Endothelial cell of umbilical vein (primary cell): ENCODE data around the gene CYTH1. TPM values are rescaled to one million over a fixed set of nuclear protein-coding genes. Genes with fewer than 3 reads are reported as not detected.

Experiments
- BruUV-seq: library from RNA; stranded (reverse); fragments of 400-500 nt; replicated peaks from 2 replicates; lab custom pipeline; 2021; lab: Mats Ljungman, UMichigan
- CTCF ChIA-PET: fragments of 300-600, 350-600 bp; sonication (Branson Sonifier 250); formaldehyde crosslinking; loops from one replicate; lab custom pipeline; 2021; ENCODE audit warnings: antibody characterized with exemption, inconsistent platforms; lab: Charles Lee
- POLR2A ChIA-PET: fragments of 300-600, 350-600 bp; sonication (Branson Sonifier 250); formaldehyde crosslinking; loops from one replicate; lab custom pipeline; 2021; ENCODE audit warnings: antibody characterized with exemption, inconsistent platforms; lab: Charles Lee
- DNase-seq: peaks from one replicate; pipeline ENCODE4 v3.0.0-alpha.2; 2011; ENCODE audit warnings: low read depth, low spot score
- FAIRE-seq: peaks from 2 replicates; lab custom pipeline; 2011; peaks lifted over from hg19 to GRCh38; lab: Jason Lieb, UNC
- H2AFZ ChIP-seq: 2 replicates; pipeline ENCODE4 v1.6.0; 2012; ENCODE audit warnings: low read depth, low read length, control low read depth, inconsistent platforms
- H3K27ac ChIP-seq: 2 replicates; pipeline ENCODE4 v1.5.1; 2011; ENCODE audit warnings: low read depth, mild to moderate bottlenecking, control low read depth, low read length, moderate library complexity; ENCODE audit not compliant: insufficient read depth
- H3K27me3 ChIP-seq, 2 experiments: 2 replicates each; pipeline versions ENCODE4 v1.6.0 to v1.6.1; 2011; ENCODE audit warnings: low read length in 2 of 2, mixed read lengths in 1 of 2; ENCODE audit not compliant: control insufficient read depth in 2 of 2, insufficient read depth in 2 of 2
- H3K36me3 ChIP-seq, 2 experiments: 2 replicates in 1 of 2; 3 replicates in 1 of 2; pipeline ENCODE4 v1.5.1; 2011; ENCODE audit warnings: low read length in 2 of 2, mild to moderate bottlenecking in 1 of 2, moderate library complexity in 1 of 2; ENCODE audit not compliant: control insufficient read depth in 2 of 2, insufficient read depth in 2 of 2; ENCODE audit errors: extremely low read depth in 1 of 2
- H3K4me1 ChIP-seq: 3 replicates; pipeline ENCODE4 v1.5.1; 2011; ENCODE audit warnings: mild to moderate bottlenecking, low read length; ENCODE audit not compliant: control insufficient read depth, insufficient read depth; ENCODE audit errors: extremely low read depth
- H3K4me2 ChIP-seq: 2 replicates; pipeline ENCODE4 v1.6.1; 2011; ENCODE audit warnings: low read length, control low read depth, mixed read lengths; ENCODE audit not compliant: insufficient read depth
- H3K4me3 ChIP-seq, 3 experiments: fragments of 200-600 bp in 1 of 3; sonication (generic), shearing (Covaris generic) in 1 of 3; replicated peaks in 1 of 3; 2 replicates each; pipeline ENCODE4 v1.5.1; 2011 to 2016; ENCODE audit warnings: control low read depth in 3 of 3, low read length in 3 of 3, mild to moderate bottlenecking in 2 of 3, inconsistent platforms in 1 of 3, low read depth in 1 of 3, moderate library complexity in 1 of 3; ENCODE audit not compliant: insufficient read depth in 1 of 3
- H3K79me2 ChIP-seq: 2 replicates; pipeline ENCODE4 v1.6.0; 2012; ENCODE audit warnings: low read length, inconsistent platforms; ENCODE audit not compliant: control insufficient read depth, insufficient read depth
- H3K9ac ChIP-seq: replicated peaks from 2 replicates; pipeline ENCODE3; 2011; ENCODE audit warnings: low read length, control low read depth; ENCODE audit not compliant: insufficient read depth; ENCODE audit errors: extremely low read depth
- H3K9me1 ChIP-seq: replicated peaks from 3 replicates; pipeline ENCODE4 v1.6.0; 2011; ENCODE audit warnings: mild to moderate bottlenecking, low read length; ENCODE audit not compliant: control insufficient read depth, insufficient read depth; ENCODE audit errors: extremely low read depth
- H3K9me3 ChIP-seq: replicated peaks from 2 replicates; pipeline ENCODE4 v1.5.1; 2012; ENCODE audit warnings: low read length, inconsistent platforms; ENCODE audit not compliant: control insufficient read depth, insufficient read depth
- H4K20me1 ChIP-seq: replicated peaks from 2 replicates; pipeline ENCODE3; 2011; ENCODE audit warnings: mild to moderate bottlenecking, low read length; ENCODE audit not compliant: control insufficient read depth, insufficient read depth; ENCODE audit errors: extremely low read depth
- GATA2 ChIP-seq: IDR thresholded peaks from 2 replicates; pipeline ENCODE4 v1.7.0; 2011; ENCODE audit warnings: low read depth, mild to moderate bottlenecking, moderate library complexity, mixed read lengths, low read length; ENCODE audit not compliant: insufficient read length, insufficient read depth
- JUN ChIP-seq: IDR thresholded peaks from 2 replicates; pipeline ENCODE4 v1.6.1; 2011; ENCODE audit warnings: borderline replicate concordance, low read depth; ENCODE audit not compliant: insufficient read length, insufficient read depth
- POLR2A ChIP-seq: IDR thresholded peaks from 2 replicates; pipeline ENCODE4 v1.6.1; 2012; ENCODE audit warnings: low read depth, mild to moderate bottlenecking, control low read depth, low read length
- dilution Hi-C: fragments of 300-500 bp; cut with MboI; formaldehyde crosslinking; loops from one replicate; pipeline ENCODE4 v1.15.0; 2019; ENCODE audit warnings: low sequenced_read_pairs; ENCODE audit not compliant: extremely low pct_ligation_motif_present
- intact Hi-C: fragments of 100-400 bp; cut with micrococcal nuclease; formaldehyde crosslinking; loops from one replicate; pipeline ENCODE4 v1.10.0; 2022
- polyA plus RNA-seq, 4 experiments: library from polyadenylated mRNA; depleted of rRNA in 3 of 4; stranded (reverse) in 3 of 4; unstranded in 1 of 4; fragments of >200 nt; gene quantifications; 2 replicates each; pipeline versions ENCODE4 v1.2.1 to v1.2.3, GENCODE V29; 2011 to 2012; ENCODE audit warnings: missing spikeins in 1 of 4
- total RNA-seq: library from RNA; stranded (reverse); gene quantifications from 2 replicates; pipeline ENCODE4 v1.2.3, GENCODE V29; 2021
- TF ChIP-seq, protein P1 (sequence below): IDR thresholded peaks from 2 replicates; pipeline ENCODE4 v1.6.1; 2011; ENCODE audit not compliant: insufficient read depth, insufficient read length

Gene CYTH1
- total and polyA plus RNA-seq, 2 donors (not counting 3 experiments of a cell fraction or from before 2014, with no cell fraction given), result 35.9 to 49.9 TPM

DNA sequence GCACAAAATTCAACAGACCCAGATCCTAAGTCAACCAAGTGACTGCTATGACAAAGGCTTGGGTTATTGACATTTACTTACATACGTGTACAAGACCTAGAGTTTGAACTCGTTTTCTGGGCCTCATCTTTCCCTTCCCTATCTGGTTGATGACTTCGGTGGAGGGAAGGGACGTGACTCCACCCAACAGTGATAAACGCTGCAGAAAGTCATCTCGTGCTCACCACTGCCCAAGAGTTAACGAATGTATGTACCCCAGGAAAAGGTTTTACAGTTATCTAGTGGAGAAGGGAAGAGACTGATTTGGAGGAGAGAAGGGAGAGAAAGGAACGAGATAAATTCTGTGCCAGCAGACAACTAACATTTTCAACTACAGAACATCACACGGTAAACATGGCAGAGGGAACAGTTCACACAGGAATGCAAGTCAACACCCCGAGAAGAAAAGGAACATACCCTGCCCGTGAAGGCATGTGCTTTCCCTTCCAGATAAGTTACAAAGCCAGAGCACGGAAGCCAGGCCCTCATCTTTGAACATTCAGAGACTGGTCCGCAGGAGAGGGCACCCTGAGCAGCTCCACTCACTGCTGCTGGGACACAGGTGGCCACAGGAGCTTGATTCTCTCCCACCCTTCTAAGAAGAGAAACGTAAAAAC lies 13.9 kb upstream of the CYTH1 start:
- dilution Hi-C loops (no loop called here), intact Hi-C loops (no loop called here)
- H3K9me1 ChIP-seq, result no peaks in the 10 kb centered on the region
- TF ChIP-seq JUN, result no peak
- H3K4me2 ChIP-seq, result no peak overlapping the region
- no peak overlapping the region for H3K9ac ChIP-seq
- DNase-seq (no peak), FAIRE-seq (no peak)
- H3K9me3 ChIP-seq, result no peaks in the 10 kb centered on the region
- no peak overlapping the region for H2AFZ ChIP-seq
- ChIA-PET POLR2A (no interaction called here), CTCF (interaction anchor here (1.5 kb wide), 1 partner anchor 8 kb away, joined by 3 read pairs; no protein-coding TSS in a partner anchor)
- TSS peak; percentile 31 for BruUV-seq
- no peak overlapping the region for H3K27ac ChIP-seq
- no peaks in the 10 kb centered on the region for H3K79me2 ChIP-seq
- H4K20me1 ChIP-seq, result no peaks in the 10 kb centered on the region
- peaks cover 9 to 34% of the 10 kb centered on the region in 2 experiments for H3K36me3 ChIP-seq
- no peaks in the 10 kb centered on the region for H3K27me3 ChIP-seq
- no peak overlapping the region for H3K4me3 ChIP-seq
- H3K4me1 ChIP-seq, result peaks cover 8% of the 10 kb centered on the region

GRCh38 chr17:78794864-78795640 lies 13.0 kb upstream of the CYTH1 start:
- H3K4me2 ChIP-seq, result no peak overlapping the region
- no peak overlapping the region for H3K9ac ChIP-seq
- H3K4me3 ChIP-seq, result no peak overlapping the region
- peaks cover 8% of the 10 kb centered on the region for H3K4me1 ChIP-seq
- H3K27ac ChIP-seq, result no peak overlapping the region
- dilution Hi-C loops, result no loop called here
- no peaks in the 10 kb centered on the region for H3K79me2 ChIP-seq
- DNase-seq (no peak), FAIRE-seq (no peak)
- H3K27me3 ChIP-seq, result no peaks in the 10 kb centered on the region
- H3K9me1 ChIP-seq, result no peaks in the 10 kb centered on the region
- BruUV-seq, result no TSS peak
- no peaks in the 10 kb centered on the region for H3K9me3 ChIP-seq
- H4K20me1 ChIP-seq, result no peaks in the 10 kb centered on the region
- TF ChIP-seq POLR2A (no peak), GATA2 (no peak)
- TF ChIP-seq, protein P1, sequence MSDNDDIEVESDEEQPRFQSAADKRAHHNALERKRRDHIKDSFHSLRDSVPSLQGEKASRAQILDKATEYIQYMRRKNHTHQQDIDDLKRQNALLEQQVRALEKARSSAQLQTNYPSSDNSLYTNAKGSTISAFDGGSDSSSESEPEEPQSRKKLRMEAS, result no peak
- intact Hi-C loops, result no loop called here
- no peak overlapping the region for H2AFZ ChIP-seq
- CTCF ChIA-PET, result interaction anchor here (1.5 kb wide), 2 partner anchors 9 to 10 kb away, joined by 3 to 4 read pairs; no protein-coding TSS in a partner anchor
- peaks cover 9 to 34% of the 10 kb centered on the region in 2 experiments for H3K36me3 ChIP-seq
- POLR2A ChIA-PET, result no interaction called here
